MCF 10A (cell line): ENCODE data around the gene NCKAP1. TPM values are rescaled to one million over a fixed set of nuclear protein-coding genes. Genes with fewer than 3 reads are reported as not detected.
"Not testable (repeated sequence)": the region's sequence is repeated elsewhere in the genome, so short reads cannot be mapped to it uniquely, and the experiment has no call there.

Experiments used
- BruUV-seq: library from RNA; stranded (reverse); fragments of 400-500 nt; replicated peaks from 2 replicates; lab custom pipeline; 2021; lab: Mats Ljungman, UMichigan
- CTCF ChIA-PET: fragments of 300-600 bp; sonication (Branson Sonifier 250); formaldehyde crosslinking; extraction: SDS; loops from one replicate; lab custom pipeline; 2021; ENCODE audit warnings: antibody characterized with exemption, inconsistent platforms; lab: Yijun Ruan, JAX
- POLR2A ChIA-PET: fragments of 300-600, 350-650 bp; sonication (Branson Sonifier 250); formaldehyde crosslinking; extraction: SDS; loops from one replicate; lab custom pipeline; 2020; ENCODE audit warnings: antibody characterized with exemption, inconsistent platforms; lab: Yijun Ruan, JAX
- DNase-seq: peaks from one replicate; pipeline ENCODE4 v3.0.0-alpha.2; 2018; ENCODE audit not compliant: unreplicated experiment
- H3K27ac Mint-ChIP-seq: one replicate; pipeline ENCODE4 v1.8.0; 2022; ENCODE audit warnings: mild to moderate bottlenecking, low read depth, mixed read lengths; ENCODE audit not compliant: unreplicated experiment
- H3K27me3 Mint-ChIP-seq: one replicate; pipeline ENCODE4 v1.8.0; 2022; ENCODE audit warnings: mixed read lengths; ENCODE audit not compliant: insufficient read depth, unreplicated experiment
- H3K36me3 Mint-ChIP-seq: one replicate; pipeline ENCODE4 v1.8.0; 2022; ENCODE audit warnings: mild to moderate bottlenecking, moderate library complexity, mixed read lengths; ENCODE audit not compliant: insufficient read depth, unreplicated experiment
- H3K4me1 Mint-ChIP-seq: one replicate; pipeline ENCODE4 v1.8.0; 2022; ENCODE audit warnings: mixed read lengths; ENCODE audit not compliant: insufficient read depth, unreplicated experiment
- H3K4me3 Mint-ChIP-seq: one replicate; pipeline ENCODE4 v1.8.0; 2022; ENCODE audit warnings: mild to moderate bottlenecking, moderate library complexity, mixed read lengths; ENCODE audit not compliant: unreplicated experiment
- H3K9me3 Mint-ChIP-seq: one replicate; pipeline ENCODE4 v1.8.0; 2022; ENCODE audit warnings: mixed read lengths; ENCODE audit not compliant: unreplicated experiment
- CTCF ChIP-seq: fragments of 200-600 bp; IDR thresholded peaks from one replicate; pipeline ENCODE4 v1.8.0; 2022; ENCODE audit warnings: antibody characterized with exemption, mild to moderate bottlenecking; ENCODE audit not compliant: unreplicated experiment
- intact Hi-C: fragments of 100-400 bp; cut with micrococcal nuclease; formaldehyde crosslinking; loops from 2 replicates; pipeline ENCODE4 v1.14.1; 2022
- total RNA-seq: library from RNA; stranded (reverse); gene quantifications from 2 replicates; pipeline ENCODE4 v1.2.3, GENCODE V29; 2022

NCKAP1 gene
- total RNA-seq, 1 experiment from 2014 or later = 160 TPM

DNA sequence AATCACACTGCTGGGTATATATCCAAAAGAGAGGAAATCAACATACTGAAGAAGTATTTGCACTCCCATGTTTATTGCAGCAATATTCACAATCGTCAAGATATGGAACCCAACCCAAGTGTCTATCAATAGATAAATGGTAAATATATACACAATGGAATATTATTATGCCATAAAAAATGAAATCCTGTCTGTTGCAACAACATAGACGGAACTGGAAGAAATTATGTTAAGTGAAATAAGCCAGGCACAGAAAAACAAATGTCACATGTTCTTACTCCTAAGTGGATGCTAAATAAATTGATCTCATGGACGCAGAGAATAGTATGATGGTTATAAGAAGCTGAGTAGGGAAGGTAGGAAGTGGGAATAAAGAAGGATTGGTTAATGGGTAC, 65.7 kb downstream of the NCKAP1 start:
- Mint-ChIP-seq H3K9me3 (peaks cover 18% of the 10 kb centered on the region), H3K27me3 (no peaks in the 10 kb centered on the region), H3K4me1 (peaks cover 18% of the 10 kb centered on the region), H3K36me3 (peaks cover 82% of the 10 kb centered on the region), H3K4me3 (no peak overlapping the region), H3K27ac (no peak overlapping the region)
- intact Hi-C loops = loop anchor here (5.0 kb wide), 1 partner anchor 785 kb away; no protein-coding TSS in a partner anchor
- CTCF ChIA-PET = no interaction called here
- POLR2A ChIA-PET = no interaction called here
- no TSS peak for BruUV-seq
- no peak for DNase-seq
- no peak for TF ChIP-seq CTCF

DNA sequence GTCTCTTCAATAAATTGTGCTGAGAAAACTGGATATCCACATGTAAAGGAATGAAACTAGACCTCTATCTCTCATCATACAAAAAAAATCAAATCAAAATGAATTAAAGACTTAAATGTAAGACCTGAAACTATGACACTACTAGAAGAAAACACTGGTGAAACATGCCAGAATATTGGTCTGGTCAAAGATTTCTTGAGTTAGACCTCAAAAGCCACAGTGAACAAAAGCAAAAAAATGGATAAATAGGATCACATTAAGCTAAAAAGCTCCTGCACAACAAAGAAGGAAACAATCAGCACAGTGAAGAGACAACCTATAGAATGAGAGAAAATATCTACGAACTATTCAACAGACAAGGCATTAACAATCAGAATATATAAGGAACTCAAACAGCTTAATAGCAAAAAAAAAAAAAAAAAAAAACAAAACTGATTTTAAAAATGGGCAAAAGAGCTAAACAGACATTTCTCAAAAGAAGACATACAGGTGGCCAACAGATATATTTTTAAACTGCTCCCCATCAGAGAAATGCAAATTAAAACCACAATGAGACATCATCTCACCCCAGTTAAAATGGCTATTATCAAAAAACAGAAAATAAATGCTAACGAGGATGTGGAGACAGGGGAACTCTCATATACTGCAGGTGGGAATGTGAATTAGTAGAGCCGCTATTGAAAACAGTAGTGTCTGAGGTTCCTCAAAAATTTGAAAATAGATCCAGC, 66.3 kb downstream of the NCKAP1 start:
- no TSS peak for BruUV-seq
- CTCF ChIA-PET = interaction anchor here (0.6 to 1.2 kb wide), 3 partner anchors 9 to 17 kb away, joined by 3 to 7 read pairs (median 4); no protein-coding TSS in a partner anchor
- DNase-seq = no peak
- TF ChIP-seq CTCF = no peak
- peaks cover 82% of the 10 kb centered on the region for H3K36me3 Mint-ChIP-seq
- H3K4me1 Mint-ChIP-seq = peaks cover 18% of the 10 kb centered on the region
- POLR2A ChIA-PET = interaction anchor here (0.7 kb wide), 1 partner anchor 22 kb away, joined by 4 read pairs; no protein-coding TSS in a partner anchor
- H3K27me3 Mint-ChIP-seq = no peaks in the 10 kb centered on the region
- intact Hi-C loops = loop anchor here (5.0 kb wide), 1 partner anchor 785 kb away; no protein-coding TSS in a partner anchor
- H3K27ac Mint-ChIP-seq = no peak overlapping the region
- H3K9me3 Mint-ChIP-seq = peaks cover 18% of the 10 kb centered on the region
- H3K4me3 Mint-ChIP-seq = no peak overlapping the region

DNA sequence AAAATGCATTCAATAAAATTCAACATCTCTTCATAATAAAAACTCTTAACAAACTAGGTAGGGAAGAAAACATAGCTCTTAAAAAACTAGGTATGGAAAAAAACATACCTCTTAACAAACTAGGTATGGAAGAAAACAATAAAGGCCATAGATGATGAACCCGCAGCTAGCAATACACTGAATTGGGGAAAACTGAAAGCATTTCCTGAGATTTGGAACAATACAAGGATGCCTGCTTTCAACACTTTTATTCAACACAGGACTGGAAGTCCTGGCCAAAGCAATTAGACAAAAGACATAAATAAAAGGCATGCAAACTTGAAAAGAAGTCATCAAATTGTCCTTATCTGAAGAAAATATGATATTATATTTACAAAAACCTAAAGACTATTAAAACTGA, 67.8 kb downstream of the NCKAP1 start:
- DNase-seq = no peak
- intact Hi-C loops = loop anchor here (5.0 kb wide), 1 partner anchor 783 kb away; no protein-coding TSS in a partner anchor
- H3K27me3 Mint-ChIP-seq = no peaks in the 10 kb centered on the region
- ChIA-PET CTCF (interaction anchor here (0.7 kb wide), 1 partner anchor 303 kb away, joined by 3 read pairs; no protein-coding TSS in a partner anchor), POLR2A (no interaction called here)
- peaks cover 18% of the 10 kb centered on the region for H3K4me1 Mint-ChIP-seq
- H3K27ac Mint-ChIP-seq = peak overlapping the region; percentile 32
- H3K9me3 Mint-ChIP-seq = peaks cover 18% of the 10 kb centered on the region
- no peak for TF ChIP-seq CTCF
- BruUV-seq = no TSS peak
- peaks cover 87% of the 10 kb centered on the region for H3K36me3 Mint-ChIP-seq
- no peak overlapping the region for H3K4me3 Mint-ChIP-seq

- CTCF ChIA-PET = interaction anchor here (0.8 to 1.5 kb wide), 2 partner anchors 12 to 184 kb away, joined by 4 to 5 read pairs; no protein-coding TSS in a partner anchor
- no TSS peak for BruUV-seq
- H3K4me3 Mint-ChIP-seq = no peak overlapping the region
- no peak for TF ChIP-seq CTCF
- no peak overlapping the region for H3K27ac Mint-ChIP-seq
- no peak for DNase-seq
- POLR2A ChIA-PET = interaction anchor here (0.8 kb wide), 1 partner anchor 10 kb away, joined by 3 read pairs; no protein-coding TSS in a partner anchor
- H3K9me3 Mint-ChIP-seq = peaks cover 18% of the 10 kb centered on the region
- peaks cover 83% of the 10 kb centered on the region for H3K36me3 Mint-ChIP-seq
- intact Hi-C loops = no loop called here
- H3K27me3 Mint-ChIP-seq = no peaks in the 10 kb centered on the region
- peaks cover 18% of the 10 kb centered on the region for H3K4me1 Mint-ChIP-seq
Measured at GRCh38 chr2:182968493-182968892, 69.8 kb downstream of the NCKAP1 start.

DNA sequence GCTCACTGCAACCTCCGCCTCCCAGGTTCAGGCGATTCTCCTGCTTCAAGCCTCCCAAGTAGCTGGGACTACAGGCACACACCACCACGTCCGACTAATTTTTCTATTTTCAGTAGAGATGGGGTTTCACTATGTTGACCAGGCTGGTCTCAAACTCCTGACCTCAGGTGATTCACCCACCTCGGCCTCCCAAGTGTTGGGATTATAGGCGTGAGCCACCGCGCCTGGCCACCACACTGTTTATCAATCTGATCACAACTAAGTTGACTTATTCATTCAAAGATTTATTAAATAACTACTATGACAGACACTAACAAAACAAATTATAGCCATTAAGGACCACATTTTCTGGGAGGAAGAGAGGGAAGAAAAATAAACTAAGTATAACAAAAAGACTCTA, 71.9 kb downstream of the NCKAP1 start:
- H3K4me1 Mint-ChIP-seq = peaks cover 18% of the 10 kb centered on the region
- BruUV-seq, intact Hi-C loops, H3K9me3 Mint-ChIP-seq, H3K4me3 Mint-ChIP-seq, H3K27me3 Mint-ChIP-seq, DNase-seq: not testable (repeated sequence)
- ChIA-PET POLR2A (interaction anchor here (1.1 kb wide), 1 partner anchor 25 kb away, joined by 4 read pairs; no protein-coding TSS in a partner anchor), CTCF (interaction anchor here (0.8 kb wide), 1 partner anchor 13 kb away, joined by 4 read pairs; no protein-coding TSS in a partner anchor)
- peaks cover 76% of the 10 kb centered on the region for H3K36me3 Mint-ChIP-seq
- peak overlapping the region; percentile 10 for H3K27ac Mint-ChIP-seq
